ENCODE data around the gene CGB3.
A peak's percentile ranks its signal among the peaks of the same experiment; 100 is the strongest.

CGB3 gene

DNA sequence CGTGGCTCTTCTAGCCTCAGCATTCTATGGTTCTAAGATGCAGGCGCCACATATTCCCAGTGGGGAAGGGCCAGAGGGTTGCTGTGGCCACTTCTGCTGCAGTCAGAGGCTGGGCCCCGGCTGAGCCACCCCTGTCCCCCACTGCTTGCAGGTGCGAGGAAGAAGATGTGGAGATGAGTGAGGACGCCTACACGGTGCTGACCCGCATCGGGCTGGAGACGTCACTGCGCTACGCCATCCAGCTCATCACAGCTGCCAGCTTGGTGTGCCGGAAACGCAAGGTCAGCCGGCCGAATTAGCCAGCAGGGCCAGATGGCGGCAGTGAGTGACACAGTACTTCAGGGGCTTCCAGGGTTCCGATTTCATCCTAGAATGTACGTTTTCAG is 9.3 kb downstream of the CGB3 start:
- no peak for DNase-seq

DNA sequence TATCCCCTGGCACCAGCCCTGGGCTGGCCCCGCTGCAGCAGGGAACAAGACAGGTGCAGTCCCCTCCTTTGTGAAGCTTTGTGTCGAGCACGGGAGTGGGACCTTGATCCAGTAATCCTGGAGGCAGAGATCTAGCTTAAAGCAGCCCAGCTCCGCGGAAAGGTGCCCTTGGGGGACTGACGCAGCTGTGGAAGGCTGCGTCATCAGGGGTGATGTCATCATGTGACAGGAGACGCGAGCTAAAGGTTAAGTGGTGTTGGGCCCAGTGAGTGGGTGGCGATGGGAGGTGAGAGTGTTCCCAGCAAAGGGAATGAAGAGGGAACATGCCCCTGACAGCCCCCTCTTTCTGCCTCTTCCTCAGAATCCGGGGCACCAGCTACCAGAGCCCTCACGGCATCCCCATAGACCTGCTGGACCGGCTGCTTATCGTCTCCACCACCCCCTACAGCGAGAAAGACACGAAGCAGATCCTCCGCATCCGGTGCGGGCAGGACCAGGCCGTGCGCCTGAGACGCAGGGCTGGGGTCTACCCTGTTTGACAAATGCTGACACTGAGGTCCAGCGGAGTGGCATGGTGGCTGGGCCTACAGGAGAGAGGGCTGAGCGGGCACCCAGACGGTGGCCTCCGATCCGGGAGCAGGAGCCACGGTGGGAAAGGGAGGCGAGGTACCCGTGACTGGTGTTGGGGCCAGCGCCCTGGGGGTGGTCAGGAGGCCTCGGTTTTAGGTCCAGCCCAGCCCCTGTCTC is 9.8 kb downstream of the CGB3 start:
- DNase-seq: peak; percentile 64

DNA sequence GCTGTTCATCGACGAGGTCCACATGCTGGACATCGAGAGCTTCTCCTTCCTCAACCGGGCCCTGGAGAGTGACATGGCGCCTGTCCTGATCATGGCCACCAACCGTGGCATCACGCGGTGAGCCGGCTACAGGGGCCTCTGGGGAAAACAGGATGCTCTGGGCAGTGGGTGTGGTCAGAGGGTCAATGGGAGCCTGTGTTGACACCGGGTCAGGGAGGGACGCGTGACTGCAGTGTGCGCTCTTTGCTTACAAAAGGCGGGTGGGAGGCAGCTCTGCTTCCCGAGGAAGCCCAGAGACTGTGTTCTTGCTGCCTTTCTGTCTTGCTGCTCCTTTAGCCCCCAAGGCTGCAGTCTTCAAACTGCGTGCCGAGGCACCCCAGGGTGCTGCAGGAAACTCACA is 12.9 kb downstream of the CGB3 start:
- DNase-seq: no peak

GRCh38 chr19:49010453-49010852 is 13.7 kb downstream of the CGB3 start:
- DNase-seq: no peak

- DNase-seq: no peak
These were observed 14.3 kb downstream of the CGB3 start for GRCh38 chr19:49009828-49010227.

DNA sequence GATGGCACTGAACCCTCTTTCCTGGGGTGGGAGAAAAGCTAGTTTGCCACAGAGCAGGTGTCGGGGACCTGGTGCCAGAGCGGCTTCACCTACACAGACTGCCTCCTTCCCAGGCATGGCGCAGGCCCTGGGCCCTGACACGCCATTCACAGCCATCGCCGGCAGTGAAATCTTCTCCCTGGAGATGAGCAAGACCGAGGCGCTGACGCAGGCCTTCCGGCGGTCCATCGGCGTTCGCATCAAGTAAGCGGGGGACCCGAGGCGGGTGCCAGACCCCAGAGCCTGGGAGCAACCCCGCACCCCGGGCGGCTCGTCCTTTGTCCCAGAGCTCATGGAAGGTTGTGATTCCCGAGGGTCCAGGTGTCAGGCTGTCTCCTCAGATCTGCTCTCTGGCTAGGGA is 17.2 kb downstream of the CGB3 start:
- DNase-seq: no peak

- DNase-seq: no peak
These were observed 19.0 kb downstream of the CGB3 start for GRCh38 chr19:49004964-49005614.

GRCh38 chr19:49004133-49004532 is 20.0 kb downstream of the CGB3 start:
- no peak for DNase-seq

DNA sequence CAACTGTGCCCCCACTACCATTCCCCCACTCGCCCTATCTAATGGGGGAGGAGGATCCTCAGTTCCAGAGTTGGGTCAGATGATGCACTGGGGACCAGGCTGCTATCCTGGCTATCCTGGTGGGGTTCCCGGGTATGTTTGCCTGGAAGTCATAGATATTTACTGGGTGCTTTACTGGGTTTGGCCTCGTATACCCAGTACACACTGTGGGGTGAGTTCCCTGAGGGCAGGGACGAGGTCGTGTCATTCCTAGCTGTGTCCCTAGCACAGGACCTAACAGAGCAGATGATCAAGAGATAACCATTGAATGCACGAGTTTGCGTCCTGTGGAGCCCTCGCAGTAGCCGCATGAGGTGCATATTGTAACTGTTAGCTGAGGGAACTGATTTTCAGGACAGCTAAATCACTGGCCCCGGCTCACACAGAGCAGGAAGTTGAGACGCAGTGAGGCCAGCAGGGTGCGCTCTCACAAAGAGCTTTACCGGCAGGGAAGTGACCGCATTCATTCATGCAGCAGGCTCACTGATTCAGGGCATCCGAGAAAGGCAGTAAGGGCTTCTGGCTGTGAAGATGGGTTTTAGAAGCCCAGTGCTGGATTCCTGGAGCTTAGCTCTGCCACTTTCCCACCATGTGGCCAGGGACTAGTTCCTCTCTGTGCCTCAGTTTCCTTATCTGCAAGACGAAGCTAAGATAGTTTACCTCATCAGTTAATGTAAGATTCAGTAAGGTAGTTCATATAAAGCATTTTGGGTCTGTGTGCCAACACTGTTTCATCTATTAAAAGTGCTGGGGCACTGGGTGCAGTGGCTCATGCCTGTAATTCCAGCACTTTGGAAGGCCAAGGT is 24.4 kb downstream of the CGB3 start:
- peak; percentile 77 for DNase-seq

GRCh38 chr19:48997972-48998371 is 26.2 kb downstream of the CGB3 start:
- DNase-seq: peak; percentile 83

DNA sequence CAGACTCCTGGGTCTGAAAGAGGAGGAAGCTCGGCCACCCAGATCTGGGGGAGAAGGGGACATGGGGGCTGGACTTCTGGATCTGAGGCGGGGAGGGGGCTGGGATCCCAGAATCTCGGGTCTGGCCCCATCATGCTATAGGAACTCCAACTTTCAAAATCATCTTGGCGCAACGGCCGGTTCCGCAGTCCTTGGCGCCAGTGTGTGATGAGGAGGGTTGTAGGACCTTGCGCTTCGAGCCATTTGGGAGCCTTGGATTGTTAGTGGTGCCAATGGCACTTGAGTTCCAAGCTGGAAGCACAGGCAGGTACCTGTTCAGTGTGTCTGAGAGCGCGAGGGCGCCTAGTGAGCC is 30.1 kb downstream of the CGB3 start:
- peak; percentile 43 for DNase-seq

DNA sequence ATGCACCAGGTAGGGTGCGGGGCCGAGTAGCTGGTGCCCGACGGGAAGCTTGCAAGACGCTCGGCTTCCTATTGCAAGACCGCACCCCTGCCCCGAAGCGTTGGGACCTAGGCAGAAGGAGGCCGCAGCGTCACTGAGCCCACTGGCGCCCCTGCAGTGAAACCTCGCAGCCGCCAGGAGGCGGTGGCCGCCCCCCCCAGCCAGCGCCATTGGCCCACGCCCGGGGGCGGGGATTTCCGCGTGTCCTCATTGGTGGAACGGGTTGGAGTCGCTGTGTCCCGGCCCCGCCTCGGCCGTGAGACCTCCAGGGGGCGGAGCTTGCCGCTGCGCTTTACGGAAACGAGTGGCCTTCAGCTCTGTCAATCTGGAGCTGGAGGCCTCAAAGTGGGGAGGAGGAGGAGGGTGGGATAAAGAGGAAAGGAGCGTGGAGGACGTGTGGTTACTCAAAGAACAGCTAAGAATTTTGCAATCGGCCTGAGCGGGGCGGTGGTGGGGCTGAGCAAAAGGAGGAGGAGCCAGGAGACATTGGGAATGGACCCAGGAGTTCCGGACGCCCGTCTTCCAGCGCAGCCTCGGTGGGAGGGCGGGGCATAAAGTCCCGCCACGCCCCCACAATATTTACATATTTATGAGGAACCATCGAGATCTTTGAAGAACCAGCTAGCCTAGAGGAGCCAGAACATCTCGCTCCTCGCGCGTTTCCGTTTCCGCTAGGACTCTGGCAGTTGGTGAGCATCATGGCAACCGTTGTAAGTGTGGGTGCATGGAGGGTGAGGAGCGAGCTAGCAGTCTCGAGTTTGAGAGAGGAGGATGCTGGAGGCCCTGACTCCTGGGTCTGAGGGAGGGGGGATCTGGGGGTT is 30.7 kb downstream of the CGB3 start, which contains the start of the genes GYS1 and RUVBL2:
TSS of gene GYS1 (minus strand) at position 135 of the 860 bp plus-strand sequence. CDS start 197 bp downstream, outside the sequence.
TSS of gene RUVBL2 (plus strand) at position 713 of the 860 bp plus-strand sequence. CDS start at position 738, 25 bp downstream.
- peak; percentile 100 for DNase-seq

- DNase-seq: peak; percentile 84
These were observed 31.5 kb downstream of the CGB3 start for GRCh38 chr19:48992581-48993174.

GRCh38 chr19:48991873-48992580 is 32.1 kb downstream of the CGB3 start:
- DNase-seq: peak; percentile 45

- DNase-seq: no peak
These were observed 33.0 kb downstream of the CGB3 start for GRCh38 chr19:48991011-48991609.

GRCh38 chr19:48990400-48990799 is 33.7 kb downstream of the CGB3 start:
- DNase-seq: no peak

- DNase-seq: no peak
These were observed 34.3 kb downstream of the CGB3 start for GRCh38 chr19:48989701-48990291.

- no peak for DNase-seq
These were observed 35.3 kb downstream of the CGB3 start for GRCh38 chr19:48988860-48989259.

DNA sequence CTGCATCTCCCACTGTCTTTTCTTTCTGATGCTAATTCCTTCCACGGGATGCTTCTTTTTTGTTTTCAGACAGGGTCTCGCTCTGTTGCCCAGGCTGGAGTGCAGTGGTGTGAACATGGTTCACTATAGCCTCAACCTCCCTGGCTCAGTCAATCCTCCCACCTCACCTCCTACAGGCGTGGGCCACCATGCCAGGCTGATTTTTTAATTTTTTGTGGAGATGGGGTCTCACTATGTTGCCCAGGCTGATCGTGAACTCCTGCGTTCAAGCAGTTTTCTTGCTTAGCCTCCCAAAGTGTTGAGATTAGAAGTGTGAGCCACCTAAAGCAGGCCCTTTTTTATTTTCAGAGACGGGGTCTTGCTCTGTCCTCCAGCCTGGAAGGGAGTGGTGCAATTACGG is 35.8 kb downstream of the CGB3 start:
- DNase-seq: no peak

DNA sequence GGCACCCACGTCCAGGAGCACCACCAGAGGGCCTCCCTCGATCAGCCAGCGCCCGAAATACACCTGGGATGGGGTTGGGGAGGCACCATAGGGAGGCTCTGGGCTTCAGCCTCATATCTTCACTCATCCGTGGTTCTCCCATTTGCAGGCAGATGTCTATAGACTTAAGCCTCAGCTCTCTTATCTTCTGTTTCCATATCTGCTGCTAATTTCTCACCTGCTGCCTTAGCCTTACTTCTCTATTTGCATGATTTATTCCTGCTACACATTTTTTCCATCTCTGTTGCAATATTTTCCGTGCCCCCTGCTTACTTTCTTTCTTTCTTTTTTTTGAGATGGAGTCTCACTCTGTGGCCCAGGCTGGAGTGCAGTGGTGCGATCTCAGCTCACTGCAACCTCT is 36.8 kb downstream of the CGB3 start:
- DNase-seq: no peak

GRCh38 chr19:48986211-48986610 is 37.9 kb downstream of the CGB3 start:
- DNase-seq: no peak

All from DMS53 (cell line).